GM10847 (cell line): ENCODE measurements around the gene NCF4.

Experiments used
- POLR2A ChIP-seq: IDR thresholded peaks from 2 replicates; pipeline ENCODE4 v1.6.1; 2011; ENCODE audit not compliant: insufficient read length; ENCODE audit errors: extremely low read depth

The NCF4 gene

DNA sequence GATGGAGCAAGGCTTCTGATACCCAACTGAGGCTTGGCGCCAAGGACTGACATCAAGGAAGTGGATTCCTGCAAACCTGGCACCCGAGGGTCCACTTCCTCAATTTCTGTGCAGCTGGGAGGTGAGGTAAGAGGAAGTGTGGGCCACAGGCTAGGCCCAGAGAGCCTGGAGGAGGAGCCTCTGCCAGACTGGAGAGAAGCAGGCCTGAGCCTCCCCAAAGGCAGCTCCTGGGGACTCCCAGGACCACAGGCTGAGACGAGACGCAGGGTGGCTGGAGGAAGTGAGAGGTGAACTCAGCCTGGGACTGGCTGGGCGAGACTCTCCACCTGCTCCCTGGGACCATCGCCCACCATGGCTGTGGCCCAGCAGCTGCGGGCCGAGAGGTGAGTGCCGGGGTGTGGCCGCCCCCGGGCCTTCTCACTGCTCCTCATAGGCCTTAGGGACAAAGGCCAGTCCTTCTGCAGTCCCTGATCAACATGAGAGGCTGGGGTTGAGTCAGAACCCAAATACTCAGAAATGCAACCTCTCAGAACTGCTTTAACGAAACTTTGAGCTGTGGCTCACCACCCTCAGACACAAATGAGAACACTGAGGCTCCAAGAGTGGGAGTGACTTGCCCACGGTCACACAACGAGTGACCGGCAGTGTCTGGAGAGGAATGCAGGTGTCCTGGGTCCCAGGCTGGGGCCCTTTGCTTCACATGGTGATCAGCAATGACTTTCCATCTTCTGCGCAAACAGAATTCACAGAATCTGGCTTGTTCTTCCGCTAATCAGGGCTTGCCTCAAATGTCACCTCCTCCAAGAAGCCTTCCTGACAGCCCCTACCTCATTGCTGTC is at the start of gene NCF4:
TSS of gene NCF4 (plus strand) at position 186 of the 839 bp plus-strand sequence. CDS start at position 352, 166 bp downstream.
- peak; percentile 48 for TF ChIP-seq POLR2A

DNA sequence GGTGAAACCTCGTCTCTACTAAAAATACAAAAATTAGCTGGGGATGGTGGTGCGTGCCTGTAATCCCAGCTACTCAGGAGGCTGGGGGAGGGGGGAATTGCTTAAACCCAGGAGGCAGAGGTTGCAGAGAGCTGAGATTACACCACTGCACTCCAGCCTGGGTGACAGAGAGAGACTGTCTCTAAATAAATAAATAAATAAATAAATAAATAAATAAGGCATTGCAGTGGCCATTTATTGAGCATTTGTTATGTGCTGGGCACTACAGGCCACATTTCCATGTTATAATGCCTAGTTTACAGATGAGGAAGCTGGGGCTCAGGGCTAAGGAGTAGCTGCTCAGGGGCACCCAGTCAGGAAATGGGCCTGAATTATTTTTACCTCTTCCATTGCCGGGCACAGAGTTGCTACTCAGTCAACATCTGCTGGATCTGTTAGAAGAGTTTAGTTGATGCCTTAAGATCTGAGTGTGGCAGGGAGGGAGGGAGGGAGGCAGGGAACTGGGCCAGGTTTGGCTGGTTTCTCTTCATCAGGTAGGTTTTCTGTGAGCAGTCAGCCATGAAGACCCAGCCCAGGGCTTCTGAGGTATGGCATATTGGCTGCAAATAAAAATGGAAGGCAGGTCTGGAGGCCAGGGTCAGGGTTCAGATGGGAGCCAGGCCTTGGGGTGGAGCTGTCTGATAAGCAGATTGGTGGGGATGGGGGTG is 49.6 kb upstream of the NCF4 start:
- TF ChIP-seq POLR2A = no peak

GRCh38 chr22:36814801-36815200 is 46.0 kb upstream of the NCF4 start:
- TF ChIP-seq POLR2A = no peak

DNA sequence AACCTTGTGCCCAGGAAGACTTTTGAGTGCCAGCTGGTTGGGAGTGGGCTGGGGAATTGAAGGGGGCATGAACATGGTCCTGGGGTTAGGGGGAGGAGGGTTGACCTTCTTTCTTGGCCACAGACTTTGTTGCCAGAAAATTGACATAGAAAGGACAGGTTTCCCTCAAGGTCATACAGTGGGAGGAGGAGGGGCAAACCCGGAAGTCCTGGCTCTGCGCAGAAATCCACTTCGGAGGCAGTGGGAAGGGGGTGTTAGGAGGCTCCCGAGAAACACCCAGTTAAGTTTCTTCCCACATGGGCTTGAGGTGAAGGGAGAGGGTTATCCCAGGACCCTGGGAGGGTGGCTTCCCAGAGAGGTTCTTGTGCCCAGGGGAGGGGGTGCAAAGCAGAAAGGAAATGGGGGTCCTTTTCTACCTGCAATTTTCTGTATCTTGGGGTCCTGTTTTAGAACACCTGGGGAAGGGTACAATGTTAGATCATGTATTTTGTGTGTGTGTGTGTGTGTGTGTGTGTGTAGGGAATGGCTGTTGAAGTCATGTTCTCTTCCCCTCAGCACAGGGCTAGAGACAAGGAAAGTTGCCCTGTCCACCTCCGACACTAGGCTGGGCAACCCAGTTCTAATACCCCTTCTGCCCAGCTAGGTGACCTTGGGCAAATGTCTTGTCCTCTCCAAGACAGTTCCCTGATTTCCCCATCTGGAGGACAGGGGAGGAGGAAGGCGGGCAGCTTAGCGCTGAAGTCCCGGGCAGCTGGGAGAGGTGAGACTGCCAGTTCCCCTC is 45.1 kb upstream of the NCF4 start:
- TF ChIP-seq POLR2A = no peak

GRCh38 chr22:36816339-36816635 is 44.5 kb upstream of the NCF4 start:
- no peak for TF ChIP-seq POLR2A

DNA sequence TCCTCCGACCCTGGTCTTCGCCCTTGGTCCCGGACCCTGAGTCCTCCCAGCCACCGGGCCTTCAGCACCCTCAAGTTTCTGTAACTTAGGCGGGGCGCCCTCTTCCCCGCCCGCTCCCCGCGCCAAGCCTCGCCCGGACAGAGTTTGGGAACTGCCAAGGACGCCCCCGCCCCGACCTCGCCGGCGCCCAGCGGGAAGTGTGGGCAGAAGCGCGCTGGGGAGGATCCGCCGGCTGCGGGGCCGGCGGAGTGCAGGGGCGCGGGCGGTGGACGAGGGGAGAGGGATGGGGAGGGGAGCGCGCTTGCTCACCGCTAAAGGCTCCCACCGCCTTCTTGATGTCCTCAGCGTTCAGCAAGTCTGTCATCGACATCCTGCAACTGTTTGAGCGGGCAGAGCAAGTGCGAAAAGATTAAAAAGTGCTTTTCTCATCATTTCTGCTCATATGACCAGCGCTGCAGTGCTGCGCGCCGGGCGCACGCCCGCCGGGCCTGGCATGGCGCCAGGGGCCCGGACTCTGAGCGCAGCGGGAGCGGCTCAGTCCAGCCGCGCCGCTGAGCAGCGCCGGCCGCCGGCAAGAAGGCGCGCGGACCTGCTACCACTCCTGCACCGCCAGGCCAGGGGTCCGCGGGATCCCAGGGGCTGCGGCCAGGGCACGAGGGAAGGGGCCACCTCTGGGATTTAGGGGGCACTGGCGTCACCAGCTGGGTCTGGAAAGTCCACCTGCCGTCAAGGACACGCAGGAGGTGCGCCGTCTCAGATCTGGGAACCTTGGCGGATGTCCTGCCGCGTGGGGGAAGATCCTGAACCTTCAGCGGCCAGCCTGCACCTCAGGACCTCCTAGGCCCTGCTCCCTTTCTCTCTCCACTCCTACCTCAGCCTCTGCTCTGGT is 43.9 kb upstream of the NCF4 start, which contains the start of gene PVALB:
TSS of gene PVALB (minus strand) at position 400 of the 889 bp plus-strand sequence. CDS start at position 370, 30 bp downstream.
- no peak for TF ChIP-seq POLR2A

- no peak for TF ChIP-seq POLR2A
Observed at GRCh38 chr22:36817525-36817848, 43.3 kb upstream of the NCF4 start.

DNA sequence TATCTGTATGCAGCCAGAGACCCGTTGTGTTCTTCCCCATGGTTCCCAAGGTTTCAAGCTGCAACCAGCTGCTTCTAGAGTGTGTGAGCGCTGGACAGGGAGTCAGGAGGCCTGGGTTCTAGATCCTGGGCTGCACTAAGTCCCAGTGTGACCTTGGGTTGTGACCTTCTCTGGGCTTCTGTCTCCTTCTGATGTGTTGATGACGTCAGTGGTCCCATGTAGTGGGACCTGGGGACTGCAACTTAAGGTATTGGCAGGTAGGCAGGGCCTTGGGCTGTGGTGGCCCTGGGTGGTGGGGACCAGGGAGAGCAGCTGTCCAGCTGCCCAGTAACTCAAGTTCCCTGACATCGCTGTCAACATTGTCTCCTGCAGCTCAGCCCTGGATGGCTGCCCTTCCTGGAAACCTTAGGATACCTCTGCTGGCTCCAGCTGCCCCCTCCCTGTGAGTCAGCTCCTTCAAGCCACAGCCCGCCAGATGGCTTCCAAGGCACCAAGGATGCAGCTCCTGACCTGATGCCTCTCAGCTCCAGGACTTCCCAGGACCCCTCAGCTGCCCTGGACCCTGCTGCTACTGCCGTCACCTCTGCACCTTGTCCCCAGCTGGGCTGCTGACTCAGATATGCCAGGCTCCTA is 42.7 kb upstream of the NCF4 start:
- TF ChIP-seq POLR2A = no peak

DNA sequence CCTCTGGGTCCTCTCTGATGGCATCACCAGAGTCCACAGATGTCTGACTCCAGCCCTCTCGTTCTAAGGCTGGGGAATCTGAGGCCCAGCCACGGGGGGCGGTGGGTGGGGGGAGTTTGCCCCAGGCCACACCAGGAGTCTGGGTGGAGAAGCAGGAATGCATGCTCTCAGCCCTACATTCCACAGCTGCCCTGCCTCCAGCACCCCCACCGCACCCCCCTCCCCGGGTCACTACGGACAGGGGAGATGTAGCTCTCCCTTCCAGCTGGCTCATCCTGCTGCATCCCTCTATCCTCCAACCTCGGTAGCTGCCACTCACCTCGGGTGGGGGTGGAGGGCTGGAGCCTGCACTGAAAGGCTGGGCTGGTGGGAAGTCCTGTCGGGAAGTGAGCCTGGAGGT is 41.7 kb upstream of the NCF4 start:
- no peak for TF ChIP-seq POLR2A

GRCh38 chr22:36822581-36822980 is 38.2 kb upstream of the NCF4 start:
- no peak for TF ChIP-seq POLR2A

GRCh38 chr22:36823186-36823839 is 37.5 kb upstream of the NCF4 start:
- TF ChIP-seq POLR2A = no peak

GRCh38 chr22:36824655-36825054 is 36.2 kb upstream of the NCF4 start:
- TF ChIP-seq POLR2A = no peak

GRCh38 chr22:36826262-36826661 is 34.5 kb upstream of the NCF4 start:
- TF ChIP-seq POLR2A = no peak

- TF ChIP-seq POLR2A = no peak
Observed at GRCh38 chr22:36828815-36829214, 32.0 kb upstream of the NCF4 start.
